ENCODE results near the gene PLA2G1B.

PLA2G1B gene

DNA sequence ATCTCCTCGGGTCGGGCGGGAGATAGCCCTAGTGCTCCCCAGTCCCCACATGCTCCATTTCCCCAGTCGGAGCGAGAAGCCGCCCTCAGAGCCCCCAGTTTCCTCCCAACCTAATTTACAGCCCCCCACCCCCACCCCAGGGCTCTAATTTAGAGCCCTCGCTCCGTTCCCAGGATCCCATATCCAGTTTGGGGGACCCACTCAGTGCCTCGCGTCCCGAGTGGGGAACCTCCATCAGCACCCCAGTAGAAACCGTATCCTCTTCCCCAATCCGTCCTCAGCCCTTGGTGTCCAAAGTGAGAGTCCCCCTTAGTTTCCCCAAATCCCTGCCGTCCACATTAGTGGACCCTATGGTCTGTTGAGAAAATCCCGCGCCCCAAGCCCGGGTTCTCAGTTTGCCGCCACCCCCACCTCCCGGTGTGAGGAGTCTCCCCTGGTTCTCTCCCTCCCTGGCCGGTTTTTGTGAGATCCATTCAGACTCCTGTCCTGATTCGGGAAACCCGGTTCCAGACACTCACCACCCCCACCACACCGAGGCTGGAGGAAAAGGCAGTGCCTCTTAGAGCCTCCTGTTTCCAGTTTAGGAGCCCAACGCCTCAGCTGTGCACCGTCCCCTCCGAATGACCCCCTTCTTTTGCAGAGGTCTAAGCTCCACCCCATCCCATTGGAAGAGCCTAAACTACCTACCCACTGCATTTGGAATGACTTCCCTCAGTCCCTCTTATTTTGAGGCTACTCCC, 42.2 kb upstream of the PLA2G1B start:
- H3K4me3 ChIP-seq (ENCODE audit: low read depth, low read length) = peak overlapping the region; percentile 41
- DNase-seq (ENCODE audit: low read depth) = no peak
- TF ChIP-seq CTCF (IDR thresholded peaks at IDR 0.05; ENCODE audit: low read depth, low read length, missing control alignments) = no peak
- in situ Hi-C loops (cut with HindIII; ENCODE audit: low sequenced_read_pairs) = loop anchor here (5.0 kb wide), 1 partner anchor 53 kb away; no protein-coding TSS in a partner anchor

GRCh38 chr12:120368789-120369602, 41.4 kb upstream of the PLA2G1B start, which contains the start of gene MSI1:
Gene MSI1, minus strand, starts transcription at chr12:120369164. Its CDS starts 73 bp downstream, at chr12:120369091.
- in situ Hi-C loops (cut with HindIII; ENCODE audit: low sequenced_read_pairs) = no loop called here
- peak within 1 kb of the TSS; percentile 48 for H3K4me3 ChIP-seq (ENCODE audit: low read depth, low read length)
- TF ChIP-seq CTCF (IDR thresholded peaks at IDR 0.05; ENCODE audit: low read depth, low read length, missing control alignments) = no peak
- DNase-seq (ENCODE audit: low read depth) = no peak

DNA sequence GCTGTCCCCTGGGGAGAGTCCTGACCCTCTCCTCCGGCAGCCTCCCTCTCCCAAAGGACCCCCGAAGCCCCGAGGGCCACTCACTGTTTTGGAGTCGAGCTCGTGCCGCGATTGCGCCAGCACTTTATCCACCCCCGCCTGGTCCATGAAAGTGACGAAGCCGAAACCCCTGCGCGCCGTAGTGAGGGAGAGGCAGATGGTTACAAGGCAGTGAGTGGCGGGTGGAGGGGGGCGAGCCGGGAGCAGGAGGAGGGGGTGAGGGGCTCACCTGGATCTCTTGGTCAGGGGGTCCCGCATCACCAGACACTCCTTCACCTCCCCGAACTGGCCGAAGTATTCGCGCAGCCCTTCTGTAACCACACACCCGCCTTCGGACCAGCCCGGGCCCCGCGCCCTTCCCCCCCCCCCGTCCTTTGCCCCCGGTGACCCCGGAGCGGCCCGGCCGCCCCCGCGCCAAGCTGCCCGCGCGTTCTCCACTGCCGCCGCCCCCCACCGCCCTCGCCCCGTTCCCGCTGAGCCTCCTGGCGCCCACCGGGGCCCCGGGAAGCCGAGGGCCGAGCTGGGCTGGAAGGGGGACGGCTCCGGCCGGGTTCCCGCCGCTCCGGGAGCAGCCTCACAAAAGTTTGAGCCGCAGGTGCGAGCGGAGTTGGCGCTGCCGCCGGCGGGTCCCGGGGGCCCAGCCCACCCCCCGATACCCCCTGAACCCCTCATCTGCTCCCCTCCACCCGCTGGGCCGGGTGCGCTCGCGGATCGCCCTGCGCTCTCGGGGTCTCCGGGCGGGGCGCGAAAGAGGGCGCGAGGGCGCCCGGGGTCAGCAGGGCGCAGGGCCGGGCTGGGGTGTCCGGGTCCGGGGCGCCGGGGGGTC, 40.6 kb upstream of the PLA2G1B start:
- no peak for TF ChIP-seq CTCF (IDR thresholded peaks at IDR 0.05; ENCODE audit: low read depth, low read length, missing control alignments)
- H3K4me3 ChIP-seq (ENCODE audit: low read depth, low read length) = peak overlapping the region; percentile 48
- in situ Hi-C loops (cut with HindIII; ENCODE audit: low sequenced_read_pairs) = no loop called here
- DNase-seq (ENCODE audit: low read depth) = no peak

- DNase-seq (ENCODE audit: low read depth) = no peak
- peak; percentile 64 for TF ChIP-seq CTCF (IDR thresholded peaks at IDR 0.05; ENCODE audit: low read depth, low read length, missing control alignments)
- in situ Hi-C loops (cut with HindIII; ENCODE audit: low sequenced_read_pairs) = no loop called here
- peak overlapping the region; percentile 48 for H3K4me3 ChIP-seq (ENCODE audit: low read depth, low read length)
Observed at GRCh38 chr12:120367233-120367923, 39.8 kb upstream of the PLA2G1B start.

DNA sequence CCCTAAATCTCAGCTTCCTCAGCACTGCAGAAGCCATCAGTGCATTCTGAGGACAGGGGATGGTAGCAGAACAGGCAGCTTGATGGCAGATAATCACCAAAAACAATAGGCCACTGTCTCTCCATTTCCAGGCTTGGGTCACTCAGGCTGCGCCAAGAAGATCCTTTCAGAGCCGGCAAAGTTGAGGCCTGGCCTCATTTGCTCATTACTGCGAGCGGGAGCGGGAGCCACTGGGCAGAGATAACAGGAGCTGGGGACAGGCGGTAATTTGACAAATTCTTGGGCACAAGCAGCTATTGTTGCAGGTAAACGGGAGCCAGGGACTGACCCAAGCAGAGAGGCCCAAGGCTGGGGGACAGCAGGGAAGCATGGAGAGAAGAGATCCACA, 39.3 kb upstream of the PLA2G1B start:
- no peak for TF ChIP-seq CTCF (IDR thresholded peaks at IDR 0.05; ENCODE audit: low read depth, low read length, missing control alignments)
- H3K4me3 ChIP-seq (ENCODE audit: low read depth, low read length) = no peak overlapping the region
- in situ Hi-C loops (cut with HindIII; ENCODE audit: low sequenced_read_pairs) = no loop called here
- no peak for DNase-seq (ENCODE audit: low read depth)

Data from astrocyte of the cerebellum (primary cell).